K562 (cell line): Measurements from ENCODE around the gene PSMA5. TPM values are rescaled to one million over a fixed set of nuclear protein-coding genes. Genes with fewer than 3 reads are reported as not detected.

Experiments
- ATAC-seq: fragments of 200-7000 bp; cut with Tn5 transposase; 3 replicates; pipeline ENCODE4 v1.9.1; 2020; ENCODE audit warnings: moderate library complexity
- BruUV-seq: library from RNA; stranded (reverse); fragments of 400-500 nt; replicated peaks from 2 replicates; lab custom pipeline; 2021; lab: Mats Ljungman, UMichigan
- CTCF ChIA-PET: fragments of 300-600 bp; formaldehyde crosslinking; extraction: SDS; loops from one replicate; lab custom pipeline; 2021; ENCODE audit warnings: low intra/inter-chr PET ratio; lab: Yijun Ruan, JAX
- POLR2A ChIA-PET: fragments of 300-600, 350-650 bp; sonication (Branson Sonifier 250); formaldehyde crosslinking; extraction: SDS; loops from one replicate; lab custom pipeline; 2021; ENCODE audit warnings: antibody characterized with exemption, inconsistent platforms; lab: Yijun Ruan, JAX
- DNase-seq, 4 experiments: peaks; one replicate each; pipeline versions ENCODE4 v3.0.0 to v3.0.0-alpha.2; 2011 to 2018; ENCODE audit warnings: low spot score in 3 of 4, mixed read lengths in 3 of 4; ENCODE audit errors: extremely low read depth in 1 of 4
- FAIRE-seq: peaks from 2 replicates; lab custom pipeline; 2011; peaks lifted over from hg19 to GRCh38; lab: Jason Lieb, UNC
- H2AFZ ChIP-seq: 2 replicates; pipeline ENCODE4 v1.6.0; 2011; ENCODE audit warnings: low read depth, low read length, control low read depth, inconsistent platforms
- H3K27ac ChIP-seq: fragments of 200-600 bp; 3 replicates; pipeline ENCODE4 v1.8.0; 2011; ENCODE audit warnings: low read depth, mild to moderate bottlenecking, control low read depth, inconsistent platforms, low read length, moderate library complexity, mixed read lengths; ENCODE audit errors: extremely low read depth
- H3K27me3 ChIP-seq, 2 experiments: fragments of 300-600 bp in 1 of 2; 2 replicates in 1 of 2; 3 replicates in 1 of 2; pipeline versions ENCODE4 v1.6.0 to v1.8.0; 2011; ENCODE audit warnings: inconsistent platforms in 2 of 2, low read length in 2 of 2, mild to moderate bottlenecking in 1 of 2, mixed read lengths in 1 of 2, moderate library complexity in 1 of 2; ENCODE audit not compliant: control insufficient read depth in 2 of 2, insufficient read depth in 2 of 2
- H3K36me3 ChIP-seq: fragments of 300-600 bp; 3 replicates; pipeline ENCODE4 v1.8.0; 2011; ENCODE audit warnings: mild to moderate bottlenecking, low read length, inconsistent platforms; ENCODE audit not compliant: control insufficient read depth, insufficient read depth
- H3K4me1 ChIP-seq, 2 experiments: fragments of 200-600 bp in 1 of 2; replicated peaks in 1 of 2; 2 replicates in 1 of 2; 3 replicates in 1 of 2; pipeline versions ENCODE4 v1.5.1 to v1.8.0; 2011; ENCODE audit warnings: inconsistent platforms in 2 of 2, low read length in 2 of 2, mild to moderate bottlenecking in 1 of 2, mixed read lengths in 1 of 2, moderate library complexity in 1 of 2; ENCODE audit not compliant: control insufficient read depth in 2 of 2, insufficient read depth in 2 of 2
- H3K4me2 ChIP-seq: 2 replicates; pipeline ENCODE4 v1.6.1; 2011; ENCODE audit warnings: low read length, control low read depth, inconsistent platforms, mixed read lengths; ENCODE audit not compliant: insufficient read depth
- H3K4me3 ChIP-seq: fragments of 200-600 bp; sonication (generic), shearing (Covaris generic); 2 replicates; pipeline ENCODE4 v1.5.1; 2016; ENCODE audit warnings: control low read depth, inconsistent platforms
- H3K79me2 ChIP-seq: fragments of 200-600 bp; 3 replicates; pipeline ENCODE4 v1.8.0; 2011; ENCODE audit warnings: low read length, inconsistent platforms; ENCODE audit not compliant: control insufficient read depth, insufficient read depth
- H3K9ac ChIP-seq, 2 experiments: 2 replicates each; pipeline versions ENCODE4 v1.6.0 to v1.6.1; 2011; ENCODE audit warnings: low read depth in 2 of 2, low read length in 2 of 2, control low read depth in 1 of 2, inconsistent platforms in 1 of 2, mild to moderate bottlenecking in 1 of 2, mixed read lengths in 1 of 2; ENCODE audit not compliant: insufficient read depth in 1 of 2
- H3K9me1 ChIP-seq: one replicate; pipeline ENCODE4 v1.6.0; 2011; ENCODE audit warnings: inconsistent platforms, mild to moderate bottlenecking, low read length, moderate library complexity; ENCODE audit not compliant: control insufficient read depth, insufficient read depth
- H3K9me3 ChIP-seq: replicated peaks from 2 replicates; pipeline ENCODE4 v1.5.1; 2011; ENCODE audit warnings: low read depth, low read length, inconsistent platforms; ENCODE audit not compliant: control insufficient read depth, insufficient read depth
- H4K20me1 ChIP-seq: replicated peaks from 2 replicates; pipeline ENCODE4 v1.6.1; 2011; ENCODE audit warnings: low read length, inconsistent platforms, mixed read lengths; ENCODE audit not compliant: control insufficient read depth, insufficient read depth
- CTCFL ChIP-seq: IDR thresholded peaks from 2 replicates; pipeline ENCODE4 v1.6.1; 2011; ENCODE audit warnings: borderline replicate concordance, low read depth, mild to moderate bottlenecking, moderate library complexity, low read length; ENCODE audit not compliant: insufficient read depth, poor library complexity, severe bottlenecking
- FOXP1 ChIP-seq: sonication (generic); formaldehyde crosslinking; IDR thresholded peaks from 2 replicates; pipeline ENCODE4 v1.8.0; 2022; ENCODE audit warnings: mild to moderate bottlenecking, missing genetic modification reagents
- HDAC6 ChIP-seq: IDR thresholded peaks from 2 replicates; pipeline ENCODE4 v1.6.1; 2012; ENCODE audit warnings: low read depth, mild to moderate bottlenecking, control low read depth, inconsistent platforms, low read length, moderate library complexity
- HOXB6 ChIP-seq: fragments of 250-450 bp; sonication (Bioruptor Pico); IDR thresholded peaks from 2 replicates; pipeline ENCODE4 v1.5.1; 2022; ENCODE audit warnings: mild to moderate bottlenecking, borderline replicate concordance
- HSF4 ChIP-seq: fragments of 250-450 bp; sonication (Bioruptor Pico); IDR thresholded peaks from 2 replicates; pipeline ENCODE4 v2.1.2; 2022; ENCODE audit warnings: mild to moderate bottlenecking, moderate library complexity, borderline replicate concordance
- ILK ChIP-seq: fragments of 450-650 bp; IDR thresholded peaks from 2 replicates; pipeline ENCODE4 v1.6.1; 2016; ENCODE audit warnings: missing genetic modification characterization, low read depth, mild to moderate bottlenecking, missing compliant biosample characterization, moderate library complexity, borderline replicate concordance
- POLR2G ChIP-seq: fragments of 200-400 bp; formaldehyde crosslinking; IDR thresholded peaks from 2 replicates; pipeline ENCODE4 v1.6.1; 2017; ENCODE audit warnings: low read depth, mild to moderate bottlenecking, antibody characterized with exemption, low read length, moderate library complexity
- SMAD3 ChIP-seq: fragments of 450-650 bp; formaldehyde crosslinking; conservative IDR thresholded peaks from 2 replicates; pipeline ENCODE4 v1.4.0; 2020; ENCODE audit warnings: mild to moderate bottlenecking
- TAF15 ChIP-seq: fragments of 200-400 bp; formaldehyde crosslinking; IDR thresholded peaks from 2 replicates; pipeline ENCODE4 v1.6.1; 2017; ENCODE audit warnings: mild to moderate bottlenecking, low read depth, low read length, moderate library complexity
- TEAD1 ChIP-seq, 2 experiments: fragments of 450-650 bp in 1 of 2; sonication (generic) in 1 of 2; formaldehyde crosslinking; IDR thresholded peaks; 2 replicates each; pipeline versions ENCODE4 v1.4.0 to v1.8.0; 2020 to 2022; ENCODE audit warnings: mild to moderate bottlenecking in 2 of 2, missing genetic modification reagents in 1 of 2
- ZFP30 ChIP-seq: fragments of 250-450 bp; sonication (Bioruptor Pico); IDR thresholded peaks from 2 replicates; pipeline ENCODE4 v1.8.0; 2022; ENCODE audit warnings: moderate library complexity, mild to moderate bottlenecking, inconsistent platforms, borderline replicate concordance
- ZNF3 ChIP-seq: fragments of 250-450 bp; sonication (Bioruptor Pico); IDR thresholded peaks from 2 replicates; pipeline ENCODE4 v1.5.0; 2021; ENCODE audit warnings: mild to moderate bottlenecking, moderate library complexity
- ZNF316 ChIP-seq: fragments of 450-650 bp; IDR thresholded peaks from 2 replicates; pipeline ENCODE4 v1.6.1; 2016
- ZNF830 ChIP-seq: fragments of 250-450 bp; sonication (Bioruptor Pico); IDR thresholded peaks from 2 replicates; pipeline ENCODE4 v1.5.0; 2021; ENCODE audit warnings: mild to moderate bottlenecking
- WGBS: fragments of 100-300 bp; shearing (Covaris generic); methylation state at CpG from one replicate; pipeline ENCODE4 v1.1.6; 2016; ENCODE audit warnings: low coverage, mixed read lengths; ENCODE audit not compliant: insufficient coverage; ENCODE audit errors: missing lambda C conversion rate; 5-methylcytosine and 5-hydroxymethylcytosine counted together
- in situ Hi-C: fragments of 300-500 bp; cut with MboI; formaldehyde crosslinking; loops from 4 replicates; pipeline ENCODE4 v1.15.0; 2018; ENCODE audit warnings: inconsistent platforms, mixed read lengths
- intact Hi-C: fragments of 100-400 bp; cut with micrococcal nuclease; formaldehyde crosslinking; loops from 2 replicates; pipeline ENCODE4 v1.14.2; 2022
- polyA plus RNA-seq, 8 experiments: library from polyadenylated mRNA; depleted of rRNA in 4 of 8; stranded (reverse) in 5 of 8; unstranded in 3 of 8; fragments of >200 nt; fragmentation: Nextera tagmentation in 2 of 8; fragmentation: Illumina TruSeq in 1 of 8; extraction: Ambion mirVana in 2 of 8; extraction: Trizol in 1 of 8; gene quantifications; 2 replicates each; pipeline versions ENCODE4 v1.2.1 to v1.2.3, GENCODE V29; 2011 to 2014; ENCODE audit warnings: inconsistent platforms in 1 of 8, missing spikeins in 1 of 8
- total RNA-seq, 7 experiments: library from RNA; depleted of rRNA in 6 of 7; stranded (reverse); fragments of >200 nt in 6 of 7; fragmentation: Illumina TruSeq in 2 of 7; extraction: Trizol in 2 of 7; gene quantifications; 2 replicates each; pipeline versions ENCODE4 v1.2.1 to v1.2.3, GENCODE V29; 2011 to 2021; ENCODE audit warnings: low replicate concordance in 1 of 7
- TF ChIP-seq, protein P1 (sequence below): fragments of 250-450 bp; sonication (Bioruptor Pico); IDR thresholded peaks from 2 replicates; pipeline ENCODE4 v1.5.0; 2020; ENCODE audit warnings: mild to moderate bottlenecking, borderline replicate concordance
- TF ChIP-seq, protein P2 (sequence below), 2 experiments: IDR thresholded peaks in 1 of 2; conservative IDR thresholded peaks in 1 of 2; 2 replicates each; pipeline ENCODE4 v1.6.1; 2016; ENCODE audit warnings: low read depth in 2 of 2, mild to moderate bottlenecking in 1 of 2, missing compliant biosample characterization in 1 of 2, missing genetic modification characterization in 1 of 2, moderate library complexity in 1 of 2

The PSMA5 gene
- total and polyA plus RNA-seq, 9 of the 15 experiments (the other 6 are each of a cell fraction or from before 2014, with no cell fraction given) = 82.6 to 542 (median 287) TPM

DNA sequence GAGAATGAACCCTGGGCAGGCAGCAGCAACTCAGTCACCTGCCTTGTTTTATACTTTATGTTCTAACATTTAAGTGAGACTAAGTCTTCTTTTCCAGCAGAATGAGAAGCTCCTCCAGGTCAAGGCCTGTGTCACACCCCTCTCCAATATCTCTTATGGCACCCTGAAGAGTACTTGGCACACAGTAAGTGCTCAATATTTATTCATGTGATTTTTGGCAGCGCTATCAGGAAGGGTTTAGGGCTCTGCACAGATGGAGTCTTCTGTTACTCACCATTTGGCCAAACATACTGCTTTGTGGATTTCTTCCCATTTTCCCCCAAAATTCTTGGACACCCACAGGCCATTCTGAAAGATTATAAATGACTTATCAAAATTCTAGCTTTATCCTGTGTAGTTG is 75.6 kb downstream of the PSMA5 start:
- Histone ChIP-seq H3K9me3 (no peaks in the 10 kb centered on the region), H3K79me2 (no peaks in the 10 kb centered on the region), H3K4me1 (no peaks in the 10 kb centered on the region; a peak in 1 of 5 replicates), H3K27ac (no peak overlapping the region), H3K36me3 (peaks cover 91% of the 10 kb centered on the region), H4K20me1 (no peaks in the 10 kb centered on the region), H3K9ac (no peak overlapping the region), H3K9me1 (no peaks in the 10 kb centered on the region), H2AFZ (no peak overlapping the region), H3K4me2 (no peak overlapping the region), H3K4me3 (no peak overlapping the region), H3K27me3 (no peaks in the 10 kb centered on the region)
- no peak for DNase-seq
- BruUV-seq = no TSS peak
- ChIA-PET CTCF (no interaction called here), POLR2A (interaction anchor here (0.9 kb wide), 1 partner anchor 9 kb away, joined by 3 read pairs; no protein-coding TSS in a partner anchor)
- no peak for FAIRE-seq
- no peak for ATAC-seq
- intact Hi-C loops (no loop called here), in situ Hi-C loops (no loop called here)
- 91% methylated on average over 1 of the region's 1 CpG for WGBS
- no peak for TF ChIP-seq TAF15
- no peak for TF ChIP-seq HOXB6 (CRISPR knock-in tag)
- no peak for TF ChIP-seq HSF4
- no peak for TF ChIP-seq CTCFL
- TF ChIP-seq SMAD3 (CRISPR knock-in tag) = no peak
- TF ChIP-seq ILK = no peak
- TF ChIP-seq ZNF316 = no peak
- TF ChIP-seq FOXP1 = no peak
- no peak for TF ChIP-seq ZNF830 (CRISPR knock-in tag)
- no peak for TF ChIP-seq TEAD1 (CRISPR knock-in tag; IDR thresholded peaks at IDR 0.05)
- no peak for TF ChIP-seq ZNF3 (CRISPR knock-in tag)
- no peak for TF ChIP-seq POLR2G
- no peak for TF ChIP-seq HDAC6
- TF ChIP-seq, protein P1, sequence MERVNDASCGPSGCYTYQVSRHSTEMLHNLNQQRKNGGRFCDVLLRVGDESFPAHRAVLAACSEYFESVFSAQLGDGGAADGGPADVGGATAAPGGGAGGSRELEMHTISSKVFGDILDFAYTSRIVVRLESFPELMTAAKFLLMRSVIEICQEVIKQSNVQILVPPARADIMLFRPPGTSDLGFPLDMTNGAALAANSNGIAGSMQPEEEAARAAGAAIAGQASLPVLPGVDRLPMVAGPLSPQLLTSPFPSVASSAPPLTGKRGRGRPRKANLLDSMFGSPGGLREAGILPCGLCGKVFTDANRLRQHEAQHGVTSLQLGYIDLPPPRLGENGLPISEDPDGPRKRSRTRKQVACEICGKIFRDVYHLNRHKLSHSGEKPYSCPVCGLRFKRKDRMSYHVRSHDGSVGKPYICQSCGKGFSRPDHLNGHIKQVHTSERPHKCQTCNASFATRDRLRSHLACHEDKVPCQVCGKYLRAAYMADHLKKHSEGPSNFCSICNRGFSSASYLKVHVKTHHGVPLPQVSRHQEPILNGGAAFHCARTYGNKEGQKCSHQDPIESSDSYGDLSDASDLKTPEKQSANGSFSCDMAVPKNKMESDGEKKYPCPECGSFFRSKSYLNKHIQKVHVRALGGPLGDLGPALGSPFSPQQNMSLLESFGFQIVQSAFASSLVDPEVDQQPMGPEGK (CRISPR knock-in tag) = no peak
- TF ChIP-seq, protein P2, sequence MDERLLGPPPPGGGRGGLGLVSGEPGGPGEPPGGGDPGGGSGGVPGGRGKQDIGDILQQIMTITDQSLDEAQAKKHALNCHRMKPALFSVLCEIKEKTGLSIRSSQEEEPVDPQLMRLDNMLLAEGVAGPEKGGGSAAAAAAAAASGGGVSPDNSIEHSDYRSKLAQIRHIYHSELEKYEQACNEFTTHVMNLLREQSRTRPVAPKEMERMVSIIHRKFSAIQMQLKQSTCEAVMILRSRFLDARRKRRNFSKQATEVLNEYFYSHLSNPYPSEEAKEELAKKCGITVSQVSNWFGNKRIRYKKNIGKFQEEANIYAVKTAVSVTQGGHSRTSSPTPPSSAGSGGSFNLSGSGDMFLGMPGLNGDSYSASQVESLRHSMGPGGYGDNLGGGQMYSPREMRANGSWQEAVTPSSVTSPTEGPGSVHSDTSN (CRISPR knock-in tag; IDR thresholded peaks at IDR 0.05; ENCODE audit: low read depth) = no peak
- TF ChIP-seq, protein P2 (tag; conservative IDR thresholded peaks at IDR 0.05; ENCODE audit: low read depth) = no peak
- no peak for TF ChIP-seq ZFP30
